Lung microvascular endothelial cell (primary cell): ENCODE measurements around the gene SMTNL2. TPM values are rescaled to one million over a fixed set of nuclear protein-coding genes. Genes with fewer than 3 reads are reported as not detected.
A peak's percentile ranks its signal among the peaks of the same experiment; 100 is the strongest.
"Not testable (repeated sequence)": the region's sequence is repeated elsewhere in the genome, so short reads cannot be mapped to it uniquely, and the experiment has no call there.

Experiments
- DNase-seq, 2 donors: peaks; one replicate each; pipeline versions ENCODE4 v3.0.0 to v3.0.0-alpha.2; 2010; ENCODE audit warnings: low read depth in 2 of 2
- total RNA-seq: library from RNA; depleted of rRNA; stranded (reverse); fragments of >200 nt; gene quantifications from 2 replicates; pipeline ENCODE4 v1.2.1, GENCODE V29; 2014

SMTNL2 gene
- total RNA-seq, 1 donor from 2014 or later: not detected

GRCh38 chr17:4632581-4632920, 48.2 kb downstream of the SMTNL2 start:
- DNase-seq: no peak

- no peak for DNase-seq
Measured at GRCh38 chr17:4633643-4634042, 49.3 kb downstream of the SMTNL2 start.

GRCh38 chr17:4634976-4635375, 50.6 kb downstream of the SMTNL2 start:
- DNase-seq: no peak

- DNase-seq: no peak
Measured at GRCh38 chr17:4635823-4636375, 51.6 kb downstream of the SMTNL2 start.

- DNase-seq: no peak
Measured at GRCh38 chr17:4636474-4637100, 52.3 kb downstream of the SMTNL2 start.

GRCh38 chr17:4638766-4639165, 54.4 kb downstream of the SMTNL2 start:
- DNase-seq: not testable (repeated sequence)

GRCh38 chr17:4639301-4640059, 55.2 kb downstream of the SMTNL2 start:
- peak in 1 of 2 donors; percentile 31 for DNase-seq

- DNase-seq: not testable (repeated sequence)
Measured at GRCh38 chr17:4640569-4641188, 56.4 kb downstream of the SMTNL2 start.

GRCh38 chr17:4641297-4642195, 57.2 kb downstream of the SMTNL2 start, which contains the start of gene ALOX15:
TSS of gene ALOX15 (minus strand) at chr17:4641678. CDS start at chr17:4641651, 27 bp downstream.
- no peak for DNase-seq

- no peak for DNase-seq
Measured at GRCh38 chr17:4642286-4642685, 58.0 kb downstream of the SMTNL2 start.

GRCh38 chr17:4643676-4644075, 59.3 kb downstream of the SMTNL2 start:
- DNase-seq: peak in 1 of 2 donors; percentile 20

- no peak for DNase-seq
Measured at GRCh38 chr17:4645642-4646041, 61.3 kb downstream of the SMTNL2 start.

GRCh38 chr17:4648741-4649140, 64.4 kb downstream of the SMTNL2 start:
- peak in 1 of 2 donors; percentile 86 for DNase-seq

GRCh38 chr17:4652997-4653396, 68.7 kb downstream of the SMTNL2 start:
- no peak for DNase-seq

- not testable (repeated sequence) for DNase-seq
Measured at GRCh38 chr17:4655933-4656332, 71.6 kb downstream of the SMTNL2 start.

GRCh38 chr17:4657678-4658077, 73.3 kb downstream of the SMTNL2 start:
- DNase-seq: no peak

Other genes starting within 250 kb of the SMTNL2 start
- 27.5 and 32.9 TPM in 2 replicates for gene UBE2G1, start 217.9 kb upstream of the SMTNL2 start, total RNA-seq
- 0.22 and 0.40 TPM in 2 replicates for gene SPNS3, start 150.6 kb upstream of the SMTNL2 start, total RNA-seq
- 36.6 and 71.4 TPM in 2 replicates for gene SPNS2, start 85.6 kb upstream of the SMTNL2 start, total RNA-seq
- gene MYBBP1A, start 29.1 kb upstream of the SMTNL2 start, total RNA-seq: 24.2 and 31.7 TPM in 2 replicates
- gene GGT6, start 24.0 kb upstream of the SMTNL2 start, total RNA-seq: not detected in 2 replicates
- gene ALOX15, start 57.1 kb downstream of the SMTNL2 start, total RNA-seq: not detected in 2 replicates
- 7.6 and 9.1 TPM in 2 replicates for gene PELP1, start 119.6 kb downstream of the SMTNL2 start, total RNA-seq
- gene ARRB2, start 126.1 kb downstream of the SMTNL2 start, total RNA-seq: 4.2 and 4.8 TPM in 2 replicates
- 9.2 and 11.1 TPM in 2 replicates for gene MED11, start 146.9 kb downstream of the SMTNL2 start, total RNA-seq
- under 0.01 TPM in 1 of 2 replicates, not detected in the other for gene ZMYND15, start 155.3 kb downstream of the SMTNL2 start, total RNA-seq
- gene CXCL16, start 155.4 kb downstream of the SMTNL2 start, total RNA-seq: 1.1 and 1.6 TPM in 2 replicates
- not detected in 2 replicates for gene TM4SF5, start 187.4 kb downstream of the SMTNL2 start, total RNA-seq
- 0.22 TPM in 1 of 2 replicates, not detected in the other for gene VMO1, start 201.8 kb downstream of the SMTNL2 start, total RNA-seq
- not detected in 2 replicates for gene GLTPD2, start 204.4 kb downstream of the SMTNL2 start, total RNA-seq
- 182 and 183 TPM in 2 replicates for gene PSMB6, start 211.6 kb downstream of the SMTNL2 start, total RNA-seq
- gene PLD2, start 222.6 kb downstream of the SMTNL2 start, total RNA-seq: 23.8 TPM in 2 replicates
- 17.9 and 26.0 TPM in 2 replicates for gene MINK1, start 248.8 kb downstream of the SMTNL2 start, total RNA-seq